Suprapubic skin (tissue), 4 donors: Measurements from ENCODE around the gene ZNRD2.

Experiments used
- EP300 ChIP-seq: sonication (generic); formaldehyde crosslinking; IDR thresholded peaks from one replicate; pipeline ENCODE4 v1.6.1; 2017; ENCODE audit warnings: antibody characterized with exemption
- POLR2A ChIP-seq, 2 donors: fragments of 450-650 bp; IDR thresholded peaks; one replicate each; pipeline ENCODE4 v1.6.1; 2017; ENCODE audit warnings: antibody characterized with exemption in 2 of 2, mild to moderate bottlenecking in 2 of 2, moderate library complexity in 2 of 2
- POLR2AphosphoS5 ChIP-seq, 3 donors: sonication (generic); formaldehyde crosslinking; IDR thresholded peaks; one replicate each; pipeline ENCODE4 v1.6.1; 2017; ENCODE audit warnings: antibody characterized with exemption in 3 of 3
- TF ChIP-seq, protein P1 (sequence below), 2 donors: fragments of 200-600 bp in 1 of 2; fragments of 450-650 bp in 1 of 2; sonication (generic) in 1 of 2; IDR thresholded peaks; one replicate each; pipeline ENCODE4 v1.5.1; 2016 to 2019; ENCODE audit warnings: antibody characterized with exemption in 2 of 2, mild to moderate bottlenecking in 1 of 2, moderate library complexity in 1 of 2

GRCh38 chr11:65598258-65598699, 28.0 kb downstream of the ZNRD2 start:
- no peak for TF ChIP-seq POLR2A (IDR thresholded peaks at IDR 0.05)
- TF ChIP-seq, protein P1, sequence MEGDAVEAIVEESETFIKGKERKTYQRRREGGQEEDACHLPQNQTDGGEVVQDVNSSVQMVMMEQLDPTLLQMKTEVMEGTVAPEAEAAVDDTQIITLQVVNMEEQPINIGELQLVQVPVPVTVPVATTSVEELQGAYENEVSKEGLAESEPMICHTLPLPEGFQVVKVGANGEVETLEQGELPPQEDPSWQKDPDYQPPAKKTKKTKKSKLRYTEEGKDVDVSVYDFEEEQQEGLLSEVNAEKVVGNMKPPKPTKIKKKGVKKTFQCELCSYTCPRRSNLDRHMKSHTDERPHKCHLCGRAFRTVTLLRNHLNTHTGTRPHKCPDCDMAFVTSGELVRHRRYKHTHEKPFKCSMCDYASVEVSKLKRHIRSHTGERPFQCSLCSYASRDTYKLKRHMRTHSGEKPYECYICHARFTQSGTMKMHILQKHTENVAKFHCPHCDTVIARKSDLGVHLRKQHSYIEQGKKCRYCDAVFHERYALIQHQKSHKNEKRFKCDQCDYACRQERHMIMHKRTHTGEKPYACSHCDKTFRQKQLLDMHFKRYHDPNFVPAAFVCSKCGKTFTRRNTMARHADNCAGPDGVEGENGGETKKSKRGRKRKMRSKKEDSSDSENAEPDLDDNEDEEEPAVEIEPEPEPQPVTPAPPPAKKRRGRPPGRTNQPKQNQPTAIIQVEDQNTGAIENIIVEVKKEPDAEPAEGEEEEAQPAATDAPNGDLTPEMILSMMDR (IDR thresholded peaks at IDR 0.05) = no peak
- no peak for TF ChIP-seq EP300
- TF ChIP-seq POLR2AphosphoS5 (IDR thresholded peaks at IDR 0.05) = no peak
